HFF-Myc (cell line): ENCODE results near the gene CD46.
A peak's percentile ranks its signal among the peaks of the same experiment; 100 is the strongest.

Source experiments
- DNase-seq: peaks from one replicate; pipeline ENCODE4 v3.0.0-alpha.2; 2011; ENCODE audit warnings: low read depth; ENCODE audit errors: extremely low read depth
- H3K4me3 ChIP-seq: replicated peaks from 2 replicates; pipeline ENCODE4 v1.5.1; 2011; ENCODE audit warnings: low read depth, mild to moderate bottlenecking, control low read depth, low read length
- CTCF ChIP-seq: IDR thresholded peaks from 2 replicates; pipeline ENCODE4 v1.5.1; 2012; ENCODE audit warnings: mild to moderate bottlenecking, low read depth, low read length, control low read depth; ENCODE audit errors: missing control alignments

CD46 gene

DNA sequence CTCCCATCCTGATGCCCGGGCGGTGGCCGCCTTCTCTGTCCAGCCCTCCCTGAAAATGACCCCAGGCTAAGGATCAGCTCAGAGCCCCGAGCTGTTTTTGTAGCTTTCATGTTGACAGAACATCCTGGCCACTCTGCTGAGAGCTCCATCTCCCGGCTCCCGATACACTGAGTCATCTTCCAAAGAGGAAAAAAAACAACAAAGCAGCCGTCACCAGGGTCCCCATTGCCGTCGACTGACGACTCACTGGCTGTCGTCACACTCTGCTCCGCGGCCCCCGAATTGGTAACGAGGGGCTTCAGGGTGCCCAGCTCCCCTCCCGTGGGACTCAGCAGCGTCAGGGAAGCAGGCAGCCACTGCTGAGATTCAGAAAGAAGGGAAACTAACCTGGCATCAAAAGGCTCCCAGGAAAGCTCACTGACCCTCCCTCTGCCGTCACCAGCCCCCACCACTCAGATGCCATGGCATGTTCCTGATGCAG is 67.2 kb downstream of the CD46 start:
- no peak overlapping the region for H3K4me3 ChIP-seq
- no peak for TF ChIP-seq CTCF
- DNase-seq: no peak

GRCh38 chr1:207820568-207821463 is 69.0 kb downstream of the CD46 start:
- H3K4me3 ChIP-seq: no peak overlapping the region
- no peak for TF ChIP-seq CTCF
- DNase-seq: no peak

- no peak for DNase-seq
- H3K4me3 ChIP-seq: no peak overlapping the region
- TF ChIP-seq CTCF: no peak
Observed at GRCh38 chr1:207821464-207822045, 69.7 kb downstream of the CD46 start.

DNA sequence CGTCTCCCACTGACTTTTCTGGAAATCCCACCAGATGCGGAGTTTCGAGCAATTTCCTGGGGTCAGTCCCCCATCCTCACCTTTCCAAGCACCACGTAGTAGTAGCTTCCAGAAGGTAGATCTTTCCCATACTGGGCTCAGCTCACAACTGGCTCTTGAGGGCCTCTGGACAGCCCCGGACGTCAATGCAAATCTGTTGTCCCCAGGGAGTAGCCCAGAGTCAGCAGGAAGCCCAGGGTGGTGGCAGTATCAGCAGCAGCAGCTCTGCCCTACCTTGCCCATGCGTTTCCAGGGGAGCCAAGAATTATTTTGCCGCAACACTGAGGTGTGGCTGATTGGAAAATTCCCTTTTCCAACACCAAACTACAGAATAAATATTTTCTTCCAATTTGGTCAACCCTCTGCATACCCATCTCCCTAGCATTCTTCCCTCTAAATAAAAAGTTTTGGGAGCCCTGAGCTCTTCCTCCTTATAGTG is 70.3 kb downstream of the CD46 start:
- no peak for TF ChIP-seq CTCF

GRCh38 chr1:207822602-207823451 is 71.0 kb downstream of the CD46 start:
- TF ChIP-seq CTCF: no peak
- no peak for DNase-seq
- H3K4me3 ChIP-seq: peak overlapping the region; percentile 17; the same call in 1 of the 2 replicates

More for the DNA sequence above, 70.3 kb downstream of the CD46 start:
- no peak for DNase-seq
- no peak overlapping the region for H3K4me3 ChIP-seq

DNA sequence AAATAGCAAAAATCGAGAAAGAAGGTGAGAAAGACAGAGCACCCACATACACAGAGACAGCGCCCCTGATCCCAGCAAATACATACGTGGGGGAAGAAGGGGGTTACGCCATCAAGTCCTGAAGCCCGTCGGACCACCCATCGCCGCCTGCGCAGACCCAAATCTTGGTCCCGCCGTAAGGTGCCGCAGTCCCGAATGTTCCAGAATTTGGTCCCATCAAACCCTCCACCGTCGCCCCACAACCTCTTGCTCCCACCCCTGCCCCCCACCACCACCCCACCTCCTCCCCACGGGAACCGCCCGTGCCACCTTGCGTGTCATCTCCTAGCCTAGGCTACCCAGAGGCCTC is 71.7 kb downstream of the CD46 start:
- 0 out of 2 replicates have a peak overlapping the region, but pooled peaks have one; percentile 17 for H3K4me3 ChIP-seq
- TF ChIP-seq CTCF: no peak
- DNase-seq: no peak
